Measurements from ENCODE around the gene FBN1.

Gene FBN1

GRCh38 chr15:48622237-48622636 lies 23.3 kb downstream of the FBN1 start:
- H3K27me3 ChIP-seq (ENCODE audit: control insufficient read depth, insufficient read depth, low read length): no peaks in the 10 kb centered on the region
- peaks cover 6% of the 10 kb centered on the region for H3K4me1 ChIP-seq (ENCODE audit: control insufficient read depth, insufficient read depth, low read length)
- no peaks in the 10 kb centered on the region for H3K36me3 ChIP-seq (ENCODE audit: control insufficient read depth, insufficient read depth, low read length)
- H3K9me3 ChIP-seq (ENCODE audit: control insufficient read depth, insufficient read depth, low read depth, low read length): peaks cover 4% of the 10 kb centered on the region
- H3K27ac ChIP-seq (ENCODE audit: low read depth, low read length): no peak overlapping the region
- H3K4me3 ChIP-seq (ENCODE audit: low read depth, low read length): no peak overlapping the region
- no peak overlapping the region for H3K9ac ChIP-seq (ENCODE audit: low read length)

- no peak overlapping the region for H3K9ac ChIP-seq (ENCODE audit: low read length)
- H3K36me3 ChIP-seq (ENCODE audit: control insufficient read depth, insufficient read depth, low read length): no peaks in the 10 kb centered on the region
- H3K9me3 ChIP-seq (ENCODE audit: control insufficient read depth, insufficient read depth, low read depth, low read length): peaks cover 4% of the 10 kb centered on the region
- no peak overlapping the region for H3K4me3 ChIP-seq (ENCODE audit: low read depth, low read length)
- no peak overlapping the region for H3K27ac ChIP-seq (ENCODE audit: low read depth, low read length)
- H3K27me3 ChIP-seq (ENCODE audit: control insufficient read depth, insufficient read depth, low read length): no peaks in the 10 kb centered on the region
- H3K4me1 ChIP-seq (ENCODE audit: control insufficient read depth, insufficient read depth, low read length): no peaks in the 10 kb centered on the region
Measured at GRCh38 chr15:48619446-48619845, 26.1 kb downstream of the FBN1 start.

GRCh38 chr15:48617619-48618018 lies 27.9 kb downstream of the FBN1 start:
- H3K36me3 ChIP-seq (ENCODE audit: control insufficient read depth, insufficient read depth, low read length): no peaks in the 10 kb centered on the region
- H3K27ac ChIP-seq (ENCODE audit: low read depth, low read length): no peak overlapping the region
- H3K9me3 ChIP-seq (ENCODE audit: control insufficient read depth, insufficient read depth, low read depth, low read length): peaks cover 4% of the 10 kb centered on the region
- no peak overlapping the region for H3K9ac ChIP-seq (ENCODE audit: low read length)
- no peak overlapping the region for H3K4me3 ChIP-seq (ENCODE audit: low read depth, low read length)
- H3K4me1 ChIP-seq (ENCODE audit: control insufficient read depth, insufficient read depth, low read length): no peaks in the 10 kb centered on the region; the same call in 1 of the 2 replicates
- H3K27me3 ChIP-seq (ENCODE audit: control insufficient read depth, insufficient read depth, low read length): no peaks in the 10 kb centered on the region

GRCh38 chr15:48616216-48616615 lies 29.3 kb downstream of the FBN1 start:
- Histone ChIP-seq H3K9me3 (ENCODE audit: control insufficient read depth, insufficient read depth, low read depth, low read length) (peaks cover 4% of the 10 kb centered on the region), H3K4me3 (ENCODE audit: low read depth, low read length) (no peak overlapping the region), H3K4me1 (ENCODE audit: control insufficient read depth, insufficient read depth, low read length) (no peaks in the 10 kb centered on the region; the same call in 1 of the 2 replicates), H3K9ac (ENCODE audit: low read length) (no peak overlapping the region), H3K27me3 (ENCODE audit: control insufficient read depth, insufficient read depth, low read length) (no peaks in the 10 kb centered on the region), H3K27ac (ENCODE audit: low read depth, low read length) (no peak overlapping the region), H3K36me3 (ENCODE audit: control insufficient read depth, insufficient read depth, low read length) (no peaks in the 10 kb centered on the region)

GRCh38 chr15:48614051-48614450 lies 31.5 kb downstream of the FBN1 start:
- no peak overlapping the region for H3K4me3 ChIP-seq (ENCODE audit: low read depth, low read length)
- peaks cover 4% of the 10 kb centered on the region for H3K9me3 ChIP-seq (ENCODE audit: control insufficient read depth, insufficient read depth, low read depth, low read length)
- H3K36me3 ChIP-seq (ENCODE audit: control insufficient read depth, insufficient read depth, low read length): no peaks in the 10 kb centered on the region; the same call in 1 of the 2 replicates
- no peaks in the 10 kb centered on the region; the same call in 1 of the 2 replicates for H3K4me1 ChIP-seq (ENCODE audit: control insufficient read depth, insufficient read depth, low read length)
- no peak overlapping the region for H3K27ac ChIP-seq (ENCODE audit: low read depth, low read length)
- H3K9ac ChIP-seq (ENCODE audit: low read length): no peak overlapping the region
- no peaks in the 10 kb centered on the region for H3K27me3 ChIP-seq (ENCODE audit: control insufficient read depth, insufficient read depth, low read length)

GRCh38 chr15:48609486-48609885 lies 36.0 kb downstream of the FBN1 start:
- no peak overlapping the region for H3K27ac ChIP-seq (ENCODE audit: low read depth, low read length)
- H3K9ac ChIP-seq (ENCODE audit: low read length): no peak overlapping the region
- H3K4me1 ChIP-seq (ENCODE audit: control insufficient read depth, insufficient read depth, low read length): peaks cover 3% of the 10 kb centered on the region
- no peaks in the 10 kb centered on the region; the same call in 1 of the 2 replicates for H3K9me3 ChIP-seq (ENCODE audit: control insufficient read depth, insufficient read depth, low read depth, low read length)
- no peak overlapping the region for H3K4me3 ChIP-seq (ENCODE audit: low read depth, low read length)
- no peaks in the 10 kb centered on the region; the same call in 1 of the 2 replicates for H3K36me3 ChIP-seq (ENCODE audit: control insufficient read depth, insufficient read depth, low read length)
- no peaks in the 10 kb centered on the region for H3K27me3 ChIP-seq (ENCODE audit: control insufficient read depth, insufficient read depth, low read length)

GRCh38 chr15:48607846-48608245 lies 37.7 kb downstream of the FBN1 start:
- no peaks in the 10 kb centered on the region; the same call in 1 of the 2 replicates for H3K9me3 ChIP-seq (ENCODE audit: control insufficient read depth, insufficient read depth, low read depth, low read length)
- no peaks in the 10 kb centered on the region; the same call in 1 of the 2 replicates for H3K36me3 ChIP-seq (ENCODE audit: control insufficient read depth, insufficient read depth, low read length)
- no peak overlapping the region for H3K4me3 ChIP-seq (ENCODE audit: low read depth, low read length)
- no peak overlapping the region for H3K9ac ChIP-seq (ENCODE audit: low read length)
- peaks cover 18% of the 10 kb centered on the region for H3K4me1 ChIP-seq (ENCODE audit: control insufficient read depth, insufficient read depth, low read length)
- no peaks in the 10 kb centered on the region for H3K27me3 ChIP-seq (ENCODE audit: control insufficient read depth, insufficient read depth, low read length)
- H3K27ac ChIP-seq (ENCODE audit: low read depth, low read length): no peak overlapping the region

- H3K36me3 ChIP-seq (ENCODE audit: control insufficient read depth, insufficient read depth, low read length): no peaks in the 10 kb centered on the region; the same call in 1 of the 2 replicates
- no peaks in the 10 kb centered on the region; the same call in 1 of the 2 replicates for H3K9me3 ChIP-seq (ENCODE audit: control insufficient read depth, insufficient read depth, low read depth, low read length)
- no peak overlapping the region for H3K27ac ChIP-seq (ENCODE audit: low read depth, low read length)
- H3K4me1 ChIP-seq (ENCODE audit: control insufficient read depth, insufficient read depth, low read length): peaks cover 22% of the 10 kb centered on the region
- H3K4me3 ChIP-seq (ENCODE audit: low read depth, low read length): no peak overlapping the region
- no peak overlapping the region for H3K9ac ChIP-seq (ENCODE audit: low read length)
- no peaks in the 10 kb centered on the region for H3K27me3 ChIP-seq (ENCODE audit: control insufficient read depth, insufficient read depth, low read length)
Measured at GRCh38 chr15:48604567-48604966, 40.9 kb downstream of the FBN1 start.

GRCh38 chr15:48603922-48604321 lies 41.6 kb downstream of the FBN1 start:
- no peaks in the 10 kb centered on the region; the same call in 1 of the 2 replicates for H3K9me3 ChIP-seq (ENCODE audit: control insufficient read depth, insufficient read depth, low read depth, low read length)
- H3K27me3 ChIP-seq (ENCODE audit: control insufficient read depth, insufficient read depth, low read length): no peaks in the 10 kb centered on the region
- no peaks in the 10 kb centered on the region for H3K36me3 ChIP-seq (ENCODE audit: control insufficient read depth, insufficient read depth, low read length)
- H3K4me3 ChIP-seq (ENCODE audit: low read depth, low read length): no peak overlapping the region
- H3K9ac ChIP-seq (ENCODE audit: low read length): no peak overlapping the region
- H3K4me1 ChIP-seq (ENCODE audit: control insufficient read depth, insufficient read depth, low read length): peaks cover 22% of the 10 kb centered on the region
- no peak overlapping the region for H3K27ac ChIP-seq (ENCODE audit: low read depth, low read length)

- H3K36me3 ChIP-seq (ENCODE audit: control insufficient read depth, insufficient read depth, low read length): no peaks in the 10 kb centered on the region
- H3K9me3 ChIP-seq (ENCODE audit: control insufficient read depth, insufficient read depth, low read depth, low read length): no peaks in the 10 kb centered on the region; the same call in 1 of the 2 replicates
- peak overlapping the region; percentile 12; the same call in 1 of the 2 replicates for H3K27ac ChIP-seq (ENCODE audit: low read depth, low read length)
- no peak overlapping the region for H3K9ac ChIP-seq (ENCODE audit: low read length)
- H3K4me3 ChIP-seq (ENCODE audit: low read depth, low read length): no peak overlapping the region
- peaks cover 22% of the 10 kb centered on the region for H3K4me1 ChIP-seq (ENCODE audit: control insufficient read depth, insufficient read depth, low read length)
- no peaks in the 10 kb centered on the region for H3K27me3 ChIP-seq (ENCODE audit: control insufficient read depth, insufficient read depth, low read length)
Measured at GRCh38 chr15:48603123-48603500, 42.4 kb downstream of the FBN1 start.

- H3K27ac ChIP-seq (ENCODE audit: low read depth, low read length): peak overlapping the region; percentile 12; the same call in 1 of the 2 replicates
- no peak overlapping the region for H3K9ac ChIP-seq (ENCODE audit: low read length)
- H3K9me3 ChIP-seq (ENCODE audit: control insufficient read depth, insufficient read depth, low read depth, low read length): no peaks in the 10 kb centered on the region; the same call in 1 of the 2 replicates
- no peaks in the 10 kb centered on the region for H3K36me3 ChIP-seq (ENCODE audit: control insufficient read depth, insufficient read depth, low read length)
- H3K27me3 ChIP-seq (ENCODE audit: control insufficient read depth, insufficient read depth, low read length): no peaks in the 10 kb centered on the region
- H3K4me1 ChIP-seq (ENCODE audit: control insufficient read depth, insufficient read depth, low read length): peaks cover 22% of the 10 kb centered on the region
- no peak overlapping the region for H3K4me3 ChIP-seq (ENCODE audit: low read depth, low read length)
Measured at GRCh38 chr15:48602358-48603122, 43.0 kb downstream of the FBN1 start.
